K562 (cell line): ENCODE measurements around the gene CCM2.

Source experiments
- ADNP ChIP-seq: fragments of 200-800 bp; sonication (Bioruptor generic); IDR thresholded peaks from 2 replicates; pipeline ENCODE4 v1.6.1; 2016; ENCODE audit warnings: missing genetic modification characterization, missing compliant biosample characterization
- CTCF ChIP-seq, 3 experiments: IDR thresholded peaks in 2 of 3; conservative IDR thresholded peaks in 1 of 3; 2 replicates each; pipeline ENCODE4 v1.5.1; 2011 to 2012; ENCODE audit warnings: low read length in 3 of 3, mild to moderate bottlenecking in 3 of 3, control low read depth in 2 of 3, improper control_type of control experiment in 1 of 3, inconsistent platforms in 1 of 3, low read depth in 1 of 3, mixed read lengths in 1 of 3, moderate library complexity in 1 of 3; ENCODE audit not compliant: insufficient read depth in 2 of 3
- EZH2 ChIP-seq: IDR thresholded peaks from 2 replicates; pipeline ENCODE4 v1.6.1; 2012; ENCODE audit warnings: low read depth, mild to moderate bottlenecking, inconsistent platforms, low read length, borderline replicate concordance
- HLTF ChIP-seq: fragments of 450-650 bp; IDR thresholded peaks from 2 replicates; pipeline ENCODE4 v1.6.1; 2016
- HMG20A ChIP-seq: fragments of 450-650 bp; formaldehyde crosslinking; conservative IDR thresholded peaks from 2 replicates; pipeline ENCODE4 v1.4.0; 2020; ENCODE audit warnings: mild to moderate bottlenecking, mixed read lengths
- MAZ ChIP-seq, 2 experiments: fragments of 450-650 bp in 1 of 2; sonication (generic) in 1 of 2; formaldehyde crosslinking; IDR thresholded peaks in 1 of 2; conservative IDR thresholded peaks in 1 of 2; 2 replicates each; pipeline versions ENCODE4 v1.4.0 to v1.5.0; 2020; ENCODE audit warnings: mild to moderate bottlenecking in 1 of 2, missing genetic modification reagents in 1 of 2
- MEIS2 ChIP-seq: fragments of 450-650 bp; IDR thresholded peaks from 2 replicates; pipeline ENCODE4 v1.6.1; 2014; ENCODE audit warnings: mild to moderate bottlenecking; ENCODE audit not compliant: partially characterized antibody
- PHB ChIP-seq: fragments of 250-450 bp; sonication (Bioruptor Pico); IDR thresholded peaks from 2 replicates; pipeline ENCODE4 v1.5.0; 2021
- POLR2AphosphoS5 ChIP-seq: IDR thresholded peaks from 2 replicates; pipeline ENCODE4 v1.6.1; 2011; ENCODE audit warnings: mild to moderate bottlenecking, low read depth, low read length, moderate library complexity; ENCODE audit not compliant: control insufficient read depth, insufficient read depth
- TGIF2 ChIP-seq: sonication (generic); formaldehyde crosslinking; IDR thresholded peaks from 2 replicates; pipeline ENCODE4 v1.8.1; 2022; ENCODE audit warnings: mild to moderate bottlenecking, missing genetic modification reagents, moderate library complexity
- USF2 ChIP-seq: sonication (generic); formaldehyde crosslinking; IDR thresholded peaks from 2 replicates; pipeline ENCODE4 v1.5.0; 2020; ENCODE audit warnings: missing genetic modification reagents
- ZNF121 ChIP-seq: sonication (generic); formaldehyde crosslinking; conservative IDR thresholded peaks from 2 replicates; pipeline ENCODE4 v1.8.0; 2022; ENCODE audit warnings: missing genetic modification reagents

GRCh38 chr7:45001826-45002225, 1.8 kb downstream of the CCM2 start:
- TF ChIP-seq EZH2: no peak
- TF ChIP-seq ZNF121 (CRISPR knock-in tag): no peak
- no peak for TF ChIP-seq PHB (CRISPR knock-in tag)
- TF ChIP-seq CTCF (IDR thresholded peaks at IDR 0.05 in 2 of 3, conservative IDR thresholded peaks at IDR 0.05 in 1 of 3; ENCODE audit: insufficient read depth in 2 of 3, low read depth in 1 of 3, low read length in 3 of 3): no peak
- no peak for TF ChIP-seq HMG20A (CRISPR knock-in tag)
- TF ChIP-seq USF2 (CRISPR knock-in tag): no peak
- TF ChIP-seq MEIS2: no peak
- no peak for TF ChIP-seq POLR2AphosphoS5
- TF ChIP-seq TGIF2 (CRISPR knock-in tag): no peak
- TF ChIP-seq MAZ (CRISPR knock-in tag; conservative IDR thresholded peaks at IDR 0.05 in 1 of 2, IDR thresholded peaks at IDR 0.05 in 1 of 2): no peak
- no peak for TF ChIP-seq HLTF
- TF ChIP-seq ADNP: no peak
